Measurements from ENCODE around the gene MCRIP1.

GRCh38 chr17:81814748-81815645 is 18.1 kb downstream of the MCRIP1 start:
- TF ChIP-seq FOXA1 (IDR thresholded peaks at IDR 0.05) (no peak), FOXK2 (IDR thresholded peaks at IDR 0.05) (no peak), CTBP1 (IDR thresholded peaks at IDR 0.05; ENCODE audit: borderline replicate concordance) (no peak), SP1 (IDR thresholded peaks at IDR 0.05) (no peak), BHLHE40 (IDR thresholded peaks at IDR 0.05; ENCODE audit: borderline replicate concordance) (no peak), NFRKB (IDR thresholded peaks at IDR 0.05) (no peak), SUZ12 (IDR thresholded peaks at IDR 0.05) (no peak), FOXM1 (IDR thresholded peaks at IDR 0.05; ENCODE audit: borderline replicate concordance) (no peak)
